Stomach (tissue), 8 donors: ENCODE results near the gene ICAM2. TPM values are rescaled to one million over a fixed set of nuclear protein-coding genes. Genes with fewer than 3 reads are reported as not detected.

Source experiments
- polyA plus RNA-seq, 3 donors: library from polyadenylated mRNA; stranded (reverse); fragments of 200-250 nt; gene quantifications; one replicate each; pipeline ENCODE4 v1.2.3, GENCODE V29; 2013
- total RNA-seq, 5 donors: library from RNA; depleted of rRNA; stranded (reverse); fragments of >200 nt; gene quantifications; one replicate each; pipeline versions ENCODE4 v1.1.0 to v1.2.3, GENCODE V29; 2014 to 2016
- donor health status: healthy with polysubstance abuse.
- donor health status: Bipolar disorder and iron deficiency.
- donor health status: healthy.

The ICAM2 gene
- total and polyA plus RNA-seq, 8 donors = 4.7 to 25.3 (median 10.7) TPM; not detected in 2

Other genes with a start within 250 kb of the ICAM2 start
- gene CCDC47, start 247.0 kb downstream of the ICAM2 start, total RNA-seq = 100 to 1,000 TPM in 2 of 5 donors, 10 to 100 TPM in 3; 38.8 to 139 (median 69.4) TPM
- 10 to 100 TPM; 11.5 to 34.6 (median 18.5) TPM for gene CCDC47, start 247.0 kb downstream of the ICAM2 start, polyA plus RNA-seq
- gene DDX42, start 246.5 kb downstream of the ICAM2 start, total RNA-seq = 100 to 1,000 TPM; 182 to 346 (median 205) TPM
- gene DDX42, start 246.5 kb downstream of the ICAM2 start, polyA plus RNA-seq = 10 to 100 TPM; 42.7 to 59.9 (median 52.7) TPM
- gene PSMC5, start 193.2 kb downstream of the ICAM2 start, total RNA-seq = 100 to 1,000 TPM in 1 of 5 donors, 10 to 100 TPM in 4; 19.2 to 177 (median 80.1) TPM
- gene PSMC5, start 193.2 kb downstream of the ICAM2 start, polyA plus RNA-seq = 100 to 1,000 TPM; 151 to 211 (median 153) TPM
- 10 to 100 TPM in 4 of 5 donors, 1 to 10 TPM in 1; 3.5 to 54.0 (median 38.6) TPM for gene FTSJ3, start 193.0 kb downstream of the ICAM2 start, total RNA-seq
- 10 to 100 TPM; 12.2 to 14.4 (median 13.4) TPM for gene FTSJ3, start 193.0 kb downstream of the ICAM2 start, polyA plus RNA-seq
- gene SMARCD2, start 177.9 kb downstream of the ICAM2 start, total RNA-seq = 100 to 1,000 TPM in 3 of 5 donors, 10 to 100 TPM in 2; 90.6 to 244 (median 109) TPM
- 10 to 100 TPM; 65.1 to 86.9 (median 66.9) TPM for gene SMARCD2, start 177.9 kb downstream of the ICAM2 start, polyA plus RNA-seq
- not detected for gene CSH2, start 147.0 kb downstream of the ICAM2 start, total RNA-seq
- gene CSH2, start 147.0 kb downstream of the ICAM2 start, polyA plus RNA-seq = not detected
- gene GH2, start 138.7 kb downstream of the ICAM2 start, total RNA-seq = not detected
- not detected for gene GH2, start 138.7 kb downstream of the ICAM2 start, polyA plus RNA-seq
- not detected for gene CSH1, start 124.1 kb downstream of the ICAM2 start, total RNA-seq
- not detected for gene CSH1, start 124.1 kb downstream of the ICAM2 start, polyA plus RNA-seq
- not detected for gene CSHL1, start 109.4 kb downstream of the ICAM2 start, total RNA-seq
- not detected for gene CSHL1, start 109.4 kb downstream of the ICAM2 start, polyA plus RNA-seq
- not detected for gene GH1, start 101.8 kb downstream of the ICAM2 start, total RNA-seq
- gene GH1, start 101.8 kb downstream of the ICAM2 start, polyA plus RNA-seq = not detected
- gene CD79B, start 88.3 kb downstream of the ICAM2 start, total RNA-seq = 1 to 10 TPM in 2 of 5 donors, not detected in 3; 4.8 to 5.3 TPM
- 1 to 10 TPM; 1.7 to 9.7 (median 8.1) TPM for gene CD79B, start 88.3 kb downstream of the ICAM2 start, polyA plus RNA-seq
- gene SCN4A, start 47.7 kb downstream of the ICAM2 start, total RNA-seq = 1 to 10 TPM in 3 of 5 donors, not detected in 2; 1.2 to 2.7 (median 2.4) TPM
- gene SCN4A, start 47.7 kb downstream of the ICAM2 start, polyA plus RNA-seq = under 1 TPM; 0.05 to 0.31 (median 0.19) TPM
- under 1 TPM in 1 of 5 donors, not detected in 4; 0.92 TPM for gene PRR29, start 22.3 kb downstream of the ICAM2 start, total RNA-seq
- under 1 TPM in 2 of 3 donors, not detected in 1; 0.08 to 0.50 TPM for gene PRR29, start 22.3 kb downstream of the ICAM2 start, polyA plus RNA-seq
- 10 to 100 TPM; 23.7 to 76.4 (median 33.8) TPM for gene ERN1, start 109.5 kb upstream of the ICAM2 start, total RNA-seq
- 1 to 10 TPM; 4.1 to 6.4 (median 6.1) TPM for gene ERN1, start 109.5 kb upstream of the ICAM2 start, polyA plus RNA-seq
- gene TEX2, start 242.6 kb upstream of the ICAM2 start, total RNA-seq = 10 to 100 TPM; 17.5 to 50.6 (median 40.0) TPM
- 1 to 10 TPM; 5.8 to 8.0 (median 7.7) TPM for gene TEX2, start 242.6 kb upstream of the ICAM2 start, polyA plus RNA-seq